H1 (cell line): ENCODE data around the gene ADAMTS16. TPM values are rescaled to one million over a fixed set of nuclear protein-coding genes. Genes with fewer than 3 reads are reported as not detected.

Experiments
- CTCF ChIA-PET: fragments of 300-600 bp; sonication (Branson Sonifier 250); formaldehyde crosslinking; loops from one replicate; lab custom pipeline; 2021; ENCODE audit not compliant: partially characterized antibody; lab: Charles Lee
- POLR2A ChIA-PET: fragments of 300-600 bp; sonication (Branson Sonifier 250); formaldehyde crosslinking; loops from one replicate; lab custom pipeline; 2021; ENCODE audit warnings: inconsistent platforms; ENCODE audit not compliant: partially characterized antibody; lab: Charles Lee
- DNase-seq, 2 experiments: peaks; one replicate each; pipeline versions ENCODE4 v3.0.0 to v3.0.0-alpha.2; 2010 to 2022; ENCODE audit warnings: low spot score in 2 of 2, low read depth in 1 of 2, mixed read lengths in 1 of 2
- FAIRE-seq: peaks from 2 replicates; lab custom pipeline; 2011; peaks lifted over from hg19 to GRCh38; lab: Jason Lieb, UNC
- H2AFZ ChIP-seq: 2 replicates; pipeline ENCODE4 v1.8.1; 2012; ENCODE audit warnings: low read length, inconsistent platforms
- H2AK5ac ChIP-seq: 2 replicates; pipeline ENCODE4 v1.6.1; 2013; ENCODE audit warnings: low read depth, low read length
- H2BK120ac ChIP-seq: replicated peaks from 2 replicates; pipeline ENCODE3; 2013; ENCODE audit warnings: low read depth, low read length, inconsistent platforms
- H2BK12ac ChIP-seq: 2 replicates; pipeline ENCODE4 v1.6.1; 2013; ENCODE audit warnings: low read depth, low read length
- H2BK15ac ChIP-seq: 2 replicates; pipeline ENCODE4 v1.6.1; 2013; ENCODE audit warnings: low read length
- H2BK20ac ChIP-seq: 2 replicates; pipeline ENCODE4 v1.6.1; 2013; ENCODE audit warnings: low read length
- H2BK5ac ChIP-seq: 2 replicates; pipeline ENCODE4 v1.6.1; 2013; ENCODE audit warnings: low read depth, low read length
- H3K14ac ChIP-seq: 2 replicates; pipeline ENCODE4 v1.6.1; 2013; ENCODE audit warnings: inconsistent platforms; ENCODE audit not compliant: insufficient read length
- H3K18ac ChIP-seq: 2 replicates; pipeline ENCODE4 v1.6.1; 2013; ENCODE audit warnings: low read length; ENCODE audit errors: extremely low read depth
- H3K23ac ChIP-seq: 2 replicates; pipeline ENCODE4 v1.6.1; 2013; ENCODE audit warnings: inconsistent platforms; ENCODE audit not compliant: insufficient read length
- H3K23me2 ChIP-seq: 2 replicates; pipeline ENCODE4 v1.6.1; 2013; ENCODE audit warnings: low read depth, low read length
- H3K27ac ChIP-seq: 2 replicates; pipeline ENCODE4 v1.6.1; 2011; ENCODE audit warnings: low read depth, low read length, inconsistent platforms
- H3K27me3 ChIP-seq, 4 experiments: replicated peaks in 1 of 4; 1 replicate in 1 of 4; 2 replicates in 3 of 4; pipeline versions ENCODE4 v1.6.1 to v1.8.1; 2011 to 2013; ENCODE audit warnings: low read length in 3 of 4, mild to moderate bottlenecking in 3 of 4, inconsistent platforms in 2 of 4, mixed read lengths in 2 of 4, moderate library complexity in 1 of 4; ENCODE audit not compliant: control insufficient read depth in 3 of 4, insufficient read depth in 3 of 4; ENCODE audit errors: extremely low read depth in 1 of 4
- H3K36me3 ChIP-seq, 4 experiments: 2 replicates each; pipeline versions ENCODE4 v1.6.1 to v1.8.1; 2011 to 2013; ENCODE audit warnings: mild to moderate bottlenecking in 4 of 4, low read length in 3 of 4, moderate library complexity in 2 of 4, control low read depth in 1 of 4, inconsistent platforms in 1 of 4; ENCODE audit not compliant: insufficient read depth in 4 of 4, control insufficient read depth in 2 of 4
- H3K4ac ChIP-seq: replicated peaks from 2 replicates; pipeline ENCODE3; 2013; ENCODE audit warnings: low read length, low read depth, mixed read lengths, inconsistent platforms; ENCODE audit not compliant: insufficient read length
- H3K4me1 ChIP-seq, 4 experiments: replicated peaks in 1 of 4; 1 replicate in 1 of 4; 2 replicates in 3 of 4; pipeline versions ENCODE4 v1.6.1 to v1.8.1; 2011 to 2013; ENCODE audit warnings: low read length in 3 of 4, inconsistent platforms in 2 of 4, mixed read lengths in 1 of 4; ENCODE audit not compliant: insufficient read depth in 4 of 4, control insufficient read depth in 3 of 4
- H3K4me2 ChIP-seq, 2 experiments: 2 replicates each; pipeline versions ENCODE4 v1.6.1 to v1.8.1; 2011 to 2013; ENCODE audit warnings: low read depth in 2 of 2, low read length in 2 of 2, control low read depth in 1 of 2, inconsistent platforms in 1 of 2, mild to moderate bottlenecking in 1 of 2; ENCODE audit not compliant: insufficient read depth in 1 of 2
- H3K4me3 ChIP-seq, 4 experiments: fragments of 200-600, 300-600 bp in 1 of 4; sonication (generic), shearing (Covaris generic), sonication (Bioruptor Twin) in 1 of 4; 2 replicates each; pipeline versions ENCODE4 v1.5.1 to v1.8.1; 2011 to 2016; ENCODE audit warnings: low read length in 4 of 4, low read depth in 3 of 4, control low read depth in 2 of 4, inconsistent platforms in 2 of 4, mild to moderate bottlenecking in 2 of 4, mixed read lengths in 1 of 4, moderate library complexity in 1 of 4; ENCODE audit not compliant: insufficient read depth in 2 of 4; ENCODE audit errors: extremely low read depth in 1 of 4
- H3K56ac ChIP-seq: replicated peaks from 2 replicates; pipeline ENCODE3; 2013; ENCODE audit warnings: low read depth, mild to moderate bottlenecking, mixed read lengths, low read length, inconsistent platforms; ENCODE audit not compliant: insufficient read length
- H3K79me1 ChIP-seq: 2 replicates; pipeline ENCODE4 v1.6.1; 2013; ENCODE audit warnings: low read depth, low read length, control low read depth
- H3K79me2 ChIP-seq, 2 experiments: 2 replicates each; pipeline versions ENCODE4 v1.6.1 to v1.8.1; 2012 to 2013; ENCODE audit warnings: low read length in 2 of 2, mild to moderate bottlenecking in 2 of 2, inconsistent platforms in 1 of 2; ENCODE audit not compliant: insufficient read depth in 2 of 2, control insufficient read depth in 1 of 2
- H3K9ac ChIP-seq, 4 experiments: replicated peaks in 1 of 4; 1 replicate in 1 of 4; 2 replicates in 3 of 4; pipeline versions ENCODE4 v1.6.1 to v1.8.1; 2011 to 2013; ENCODE audit warnings: low read depth in 3 of 4, low read length in 3 of 4, control low read depth in 2 of 4, mild to moderate bottlenecking in 2 of 4, moderate library complexity in 2 of 4, inconsistent platforms in 1 of 4; ENCODE audit errors: extremely low read depth in 1 of 4
- H3K9me3 ChIP-seq, 2 experiments: 2 replicates each; pipeline versions ENCODE4 v1.6.1 to v1.8.1; 2012 to 2013; ENCODE audit warnings: mild to moderate bottlenecking in 2 of 2, moderate library complexity in 2 of 2, control low read depth in 1 of 2, inconsistent platforms in 1 of 2, low read depth in 1 of 2, low read length in 1 of 2, mixed read lengths in 1 of 2; ENCODE audit not compliant: insufficient read depth in 2 of 2
- H4K20me1 ChIP-seq, 2 experiments: replicated peaks in 1 of 2; 2 replicates each; pipeline versions ENCODE3 to v1.8.1; 2011 to 2013; ENCODE audit warnings: inconsistent platforms in 2 of 2, low read length in 2 of 2, mild to moderate bottlenecking in 1 of 2; ENCODE audit not compliant: insufficient read depth in 2 of 2, control insufficient read depth in 1 of 2
- H4K5ac ChIP-seq: 2 replicates; pipeline ENCODE4 v1.6.1; 2013; ENCODE audit warnings: low read length, low read depth, mixed read lengths, inconsistent platforms; ENCODE audit not compliant: insufficient read length
- H4K8ac ChIP-seq: 2 replicates; pipeline ENCODE4 v1.8.0; 2013; ENCODE audit warnings: mild to moderate bottlenecking, moderate library complexity, low read length, inconsistent platforms; ENCODE audit not compliant: insufficient read depth; ENCODE audit errors: extremely low read depth
- H4K91ac ChIP-seq: replicated peaks from 2 replicates; pipeline ENCODE3; 2013; ENCODE audit warnings: low read length, mixed read lengths, inconsistent platforms; ENCODE audit not compliant: insufficient read length
- CEBPB ChIP-seq: IDR thresholded peaks from 2 replicates; pipeline ENCODE4 v1.6.1; 2012; ENCODE audit warnings: low read depth, low read length
- CHD2 ChIP-seq: IDR thresholded peaks from 2 replicates; pipeline ENCODE4 v1.6.1; 2012; ENCODE audit warnings: low read length, improper control_type of control experiment
- EP300 ChIP-seq, 2 experiments: IDR thresholded peaks; 1 replicate in 1 of 2; 2 replicates in 1 of 2; pipeline ENCODE4 v1.6.1; 2011 to 2012; ENCODE audit warnings: low read depth in 2 of 2, low read length in 2 of 2, mild to moderate bottlenecking in 2 of 2, borderline replicate concordance in 1 of 2, inconsistent platforms in 1 of 2, moderate library complexity in 1 of 2
- JUN ChIP-seq: IDR thresholded peaks from 2 replicates; pipeline ENCODE4 v1.6.1; 2011; ENCODE audit warnings: low read depth, mild to moderate bottlenecking, improper control_type of control experiment, low read length
- MAX ChIP-seq: IDR thresholded peaks from 2 replicates; pipeline ENCODE4 v1.6.1; 2012; ENCODE audit warnings: inconsistent platforms
- RAD21 ChIP-seq, 2 experiments: IDR thresholded peaks in 1 of 2; conservative IDR thresholded peaks in 1 of 2; 2 replicates each; pipeline ENCODE4 v1.6.1; 2011; ENCODE audit warnings: low read depth in 2 of 2, low read length in 2 of 2, improper control_type of control experiment in 1 of 2, inconsistent platforms in 1 of 2, mild to moderate bottlenecking in 1 of 2, moderate library complexity in 1 of 2
- RFX5 ChIP-seq: IDR thresholded peaks from 2 replicates; pipeline ENCODE4 v1.6.1; 2011; ENCODE audit warnings: low read depth, low read length, improper control_type of control experiment, borderline replicate concordance
- SP2 ChIP-seq: IDR thresholded peaks from 2 replicates; pipeline ENCODE4 v1.6.1; 2012; ENCODE audit warnings: mild to moderate bottlenecking, low read length, inconsistent platforms
- SUZ12 ChIP-seq: fragments of 200-600 bp; sonication (generic); IDR thresholded peaks from 2 replicates; pipeline ENCODE4 v1.6.1; 2012; ENCODE audit warnings: mild to moderate bottlenecking, inconsistent platforms, low read length, moderate library complexity, mixed read lengths
- USF2 ChIP-seq: IDR thresholded peaks from 2 replicates; pipeline ENCODE4 v1.6.1; 2011; ENCODE audit warnings: low read length, improper control_type of control experiment
- YY1 ChIP-seq: IDR thresholded peaks from 2 replicates; pipeline ENCODE4 v1.6.1; 2011; ENCODE audit warnings: low read depth, mild to moderate bottlenecking, low read length
- WGBS, 2 experiments: shearing (Covaris generic) in 1 of 2; methylation state at CpG; one replicate each; pipeline versions ENCODE4 v1.1.6 to v1.1.7; 2013 to 2015; ENCODE audit warnings: low lambda C conversion rate in 2 of 2, mixed read lengths in 2 of 2, inconsistent platforms in 1 of 2, low coverage in 1 of 2, missing lambda C conversion rate in 1 of 2; ENCODE audit not compliant: insufficient replicate concordance in 2 of 2, insufficient coverage in 1 of 2, insufficient read length in 1 of 2; ENCODE audit errors: extremely low coverage in 1 of 2, missing lambda C conversion rate in 1 of 2; 5-methylcytosine and 5-hydroxymethylcytosine counted together
- polyA plus RNA-seq, 7 experiments: library from polyadenylated mRNA; depleted of rRNA in 3 of 7; stranded (reverse) in 5 of 7; unstranded in 2 of 7; fragments of >200 nt in 5 of 7; fragments of 200-250 nt in 2 of 7; gene quantifications; 1 replicate in 5 of 7; 2 replicates in 1 of 7; 4 replicates in 1 of 7; pipeline versions ENCODE4 v1.2.1 to v1.2.3, GENCODE V29; 2011 to 2013; ENCODE audit warnings: missing spikeins in 2 of 7, mixed read lengths in 2 of 7
- total RNA-seq: library from RNA; stranded (reverse); fragmentation: NEBNext Ultra II Directional; extraction: Animal tissue kit (Norgen Biotek cat#: 25700); gene quantifications from 2 replicates; pipeline ENCODE4 v1.2.1, GENCODE V29; 2021

Gene ADAMTS16
- total and polyA plus RNA-seq, 2 of the 8 experiments (the other 6 are each of a cell fraction or from before 2014, with no cell fraction given): 3.7 to 16.0 TPM

GRCh38 chr5:5303242-5303641 is 163.1 kb downstream of the ADAMTS16 start:
- H3K23me2 ChIP-seq: peaks cover 8% of the 10 kb centered on the region; the same call in 1 of the 2 replicates
- H2BK5ac ChIP-seq: no peak overlapping the region
- H2BK20ac ChIP-seq: no peak overlapping the region
- H3K79me2 ChIP-seq: no peaks in the 10 kb centered on the region
- no peak overlapping the region for H2AFZ ChIP-seq
- FAIRE-seq (no peak), DNase-seq (no peak)
- H3K4me2 ChIP-seq: no peak overlapping the region
- peaks cover 3 to 7% of the 10 kb centered on the region in 2 experiments; a peak in 3 of 4 replicates for H3K9me3 ChIP-seq
- POLR2A ChIA-PET: interaction anchor here (1.5 kb wide), 1 partner anchor 18 kb away, joined by 4 read pairs; no protein-coding TSS in a partner anchor
- no peak overlapping the region for H3K4me3 ChIP-seq
- H3K18ac ChIP-seq: no peak overlapping the region
- no peaks in the 10 kb centered on the region for H3K27me3 ChIP-seq
- no peak overlapping the region for H4K91ac ChIP-seq
- H3K79me1 ChIP-seq: no peaks in the 10 kb centered on the region
- TF ChIP-seq SUZ12: no peak
- no peak for TF ChIP-seq CEBPB
- no peak for TF ChIP-seq RAD21 (IDR thresholded peaks at IDR 0.05 in 1 of 2, conservative IDR thresholded peaks at IDR 0.05 in 1 of 2; ENCODE audit: low read depth in 2 of 2, low read length in 2 of 2)
- TF ChIP-seq EP300 (IDR thresholded peaks at IDR 0.05; ENCODE audit: borderline replicate concordance in 1 of 2, low read depth in 2 of 2, low read length in 2 of 2): no peak
- TF ChIP-seq USF2: no peak
- TF ChIP-seq SP2: no peak
- TF ChIP-seq YY1: no peak
- no peak for TF ChIP-seq RFX5
- TF ChIP-seq CHD2: no peak
- TF ChIP-seq MAX: no peak
- TF ChIP-seq JUN: no peak
- H4K5ac ChIP-seq: no peak overlapping the region
- no peak overlapping the region for H2BK15ac ChIP-seq
- no peak overlapping the region for H3K9ac ChIP-seq
- H3K4ac ChIP-seq: no peak overlapping the region
- peaks cover 0 to 2% (median 0%) of the 10 kb centered on the region in 4 experiments; a peak in 3 of 7 replicates for H3K4me1 ChIP-seq
- CTCF ChIA-PET: interaction anchor here (0.7 kb wide), 1 partner anchor 14 kb away, joined by 3 read pairs; no protein-coding TSS in a partner anchor
- no peak overlapping the region for H2BK120ac ChIP-seq
- no peak overlapping the region for H4K8ac ChIP-seq
- no peak overlapping the region for H3K27ac ChIP-seq
- H3K36me3 ChIP-seq: no peaks in the 10 kb centered on the region; a peak in 1 of 8 replicates
- H2BK12ac ChIP-seq: no peak overlapping the region; the same call in 1 of the 2 replicates
- H3K14ac ChIP-seq: no peak overlapping the region
- H3K56ac ChIP-seq: no peak overlapping the region
- no peak overlapping the region for H3K23ac ChIP-seq
- 92% methylated on average over 8 of the region's 15 CpGs; no CpG with 5 or more reads in 1 of the 2 experiments for WGBS, 2 experiments
- H4K20me1 ChIP-seq: no peaks in the 10 kb centered on the region
- H2AK5ac ChIP-seq: no peak overlapping the region
